HEK293T (cell line): ENCODE data around the gene UBB.

ENCODE experiments used
- BHLHE40 ChIP-seq: fragments of 450-650 bp; IDR thresholded peaks from 2 replicates; pipeline ENCODE4 v1.6.1; 2016; ENCODE audit warnings: mild to moderate bottlenecking, moderate library complexity, borderline replicate concordance
- LEF1 ChIP-seq: fragments of 450-650 bp; IDR thresholded peaks from 2 replicates; pipeline ENCODE4 v1.6.1; 2017; ENCODE audit warnings: mild to moderate bottlenecking, borderline replicate concordance

- TF ChIP-seq LEF1 (no peak), BHLHE40 (no peak)
These were observed 51.1 kb downstream of the UBB start for GRCh38 chr17:16432017-16432416.
